Kidney epithelial cell (primary cell): ENCODE results near the gene GIMAP8. TPM values are rescaled to one million over a fixed set of nuclear protein-coding genes. Genes with fewer than 3 reads are reported as not detected.

ENCODE experiments used
- DNase-seq: peaks from one replicate; pipeline ENCODE4 v3.0.0-alpha.2; 2010; ENCODE audit warnings: low read depth
- H3K27me3 ChIP-seq: 2 replicates; pipeline ENCODE4 v1.6.0; 2011; ENCODE audit warnings: low read length; ENCODE audit not compliant: control insufficient read depth, insufficient read depth
- H3K36me3 ChIP-seq: 2 replicates; pipeline ENCODE4 v1.5.1; 2011; ENCODE audit warnings: low read length; ENCODE audit not compliant: control insufficient read depth, insufficient read depth
- H3K4me3 ChIP-seq: 2 replicates; pipeline ENCODE4 v1.5.1; 2011; ENCODE audit warnings: low read depth, mild to moderate bottlenecking, control low read depth, low read length
- total RNA-seq: library from RNA; depleted of rRNA; stranded (reverse); fragments of >200 nt; gene quantifications from 2 replicates; pipeline ENCODE4 v1.2.3, GENCODE V29; 2015
- TF ChIP-seq, protein P1 (sequence below): IDR thresholded peaks from 2 replicates; pipeline ENCODE4 v1.5.1; 2011; ENCODE audit warnings: mild to moderate bottlenecking, moderate library complexity, low read length, control low read depth, inconsistent platforms; ENCODE audit not compliant: insufficient read depth, poor library complexity, severe bottlenecking

Gene GIMAP8
- total RNA-seq, 1 donor from 2014 or later, result not detected

DNA sequence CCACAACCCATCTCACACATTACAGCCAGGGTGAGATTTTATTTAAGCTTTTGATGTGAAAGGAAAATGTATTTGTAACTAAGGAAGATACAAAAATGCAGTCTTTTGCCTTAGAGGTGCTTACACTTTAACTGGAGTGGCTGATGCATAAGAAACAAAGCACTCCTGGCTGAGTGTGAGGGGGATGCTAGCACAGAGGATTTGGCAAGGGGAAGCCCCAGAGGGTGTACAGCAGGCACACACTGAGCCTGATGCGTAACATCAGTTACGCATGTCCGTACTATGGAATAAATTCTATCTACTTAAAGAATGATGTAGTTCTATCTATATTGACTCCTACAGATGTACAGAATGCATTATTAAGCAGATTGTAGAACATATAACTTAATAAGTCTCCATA, 17.8 kb downstream of the GIMAP8 start:
- no peak overlapping the region for H3K4me3 ChIP-seq
- no peak for DNase-seq
- no peaks in the 10 kb centered on the region for H3K27me3 ChIP-seq
- TF ChIP-seq, protein P1, sequence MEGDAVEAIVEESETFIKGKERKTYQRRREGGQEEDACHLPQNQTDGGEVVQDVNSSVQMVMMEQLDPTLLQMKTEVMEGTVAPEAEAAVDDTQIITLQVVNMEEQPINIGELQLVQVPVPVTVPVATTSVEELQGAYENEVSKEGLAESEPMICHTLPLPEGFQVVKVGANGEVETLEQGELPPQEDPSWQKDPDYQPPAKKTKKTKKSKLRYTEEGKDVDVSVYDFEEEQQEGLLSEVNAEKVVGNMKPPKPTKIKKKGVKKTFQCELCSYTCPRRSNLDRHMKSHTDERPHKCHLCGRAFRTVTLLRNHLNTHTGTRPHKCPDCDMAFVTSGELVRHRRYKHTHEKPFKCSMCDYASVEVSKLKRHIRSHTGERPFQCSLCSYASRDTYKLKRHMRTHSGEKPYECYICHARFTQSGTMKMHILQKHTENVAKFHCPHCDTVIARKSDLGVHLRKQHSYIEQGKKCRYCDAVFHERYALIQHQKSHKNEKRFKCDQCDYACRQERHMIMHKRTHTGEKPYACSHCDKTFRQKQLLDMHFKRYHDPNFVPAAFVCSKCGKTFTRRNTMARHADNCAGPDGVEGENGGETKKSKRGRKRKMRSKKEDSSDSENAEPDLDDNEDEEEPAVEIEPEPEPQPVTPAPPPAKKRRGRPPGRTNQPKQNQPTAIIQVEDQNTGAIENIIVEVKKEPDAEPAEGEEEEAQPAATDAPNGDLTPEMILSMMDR, result no peak
- no peaks in the 10 kb centered on the region for H3K36me3 ChIP-seq

DNA sequence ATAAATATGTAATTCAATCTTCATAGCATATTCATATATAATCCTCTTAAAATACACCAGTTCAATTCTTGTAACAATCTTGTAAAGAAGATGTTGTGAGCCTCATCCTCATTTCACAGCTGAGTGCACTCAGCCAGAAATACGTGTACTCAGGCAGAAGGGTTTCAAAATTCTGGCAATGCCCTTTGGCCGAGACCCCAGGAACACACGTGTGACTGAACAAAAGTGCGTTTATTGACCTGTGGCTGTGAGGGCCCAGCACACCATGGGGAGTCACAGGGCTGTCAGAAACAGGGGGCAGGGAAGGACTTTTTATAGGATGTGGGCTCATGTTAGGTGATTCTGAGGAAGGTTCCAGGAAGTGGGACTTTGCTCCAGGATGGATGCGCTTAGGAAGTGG, 21.5 kb downstream of the GIMAP8 start:
- Histone ChIP-seq H3K36me3 (no peaks in the 10 kb centered on the region), H3K27me3 (no peaks in the 10 kb centered on the region), H3K4me3 (no peak overlapping the region)
- no peak for DNase-seq
- TF ChIP-seq, protein P1, result no peak

DNA sequence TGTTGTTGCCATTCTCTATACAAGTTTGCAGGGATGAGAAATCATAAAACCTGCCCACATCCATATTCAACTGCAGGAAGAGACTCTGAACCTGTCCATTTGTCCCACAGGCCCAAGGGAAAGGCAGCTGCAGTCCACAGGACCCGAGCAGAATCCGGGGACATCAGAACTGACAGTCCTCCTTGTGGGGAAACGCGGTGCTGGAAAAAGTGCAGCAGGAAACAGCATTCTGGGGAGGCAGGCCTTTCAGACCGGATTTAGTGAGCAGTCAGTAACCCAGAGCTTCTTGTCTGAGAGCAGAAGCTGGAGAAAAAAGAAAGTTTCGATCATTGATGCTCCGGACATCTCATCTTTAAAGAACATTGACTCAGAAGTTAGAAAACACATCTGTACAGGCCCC, 23.5 kb downstream of the GIMAP8 start:
- H3K4me3 ChIP-seq, result no peak overlapping the region
- DNase-seq, result no peak
- no peaks in the 10 kb centered on the region for H3K36me3 ChIP-seq
- no peaks in the 10 kb centered on the region for H3K27me3 ChIP-seq
- TF ChIP-seq, protein P1, result no peak

DNA sequence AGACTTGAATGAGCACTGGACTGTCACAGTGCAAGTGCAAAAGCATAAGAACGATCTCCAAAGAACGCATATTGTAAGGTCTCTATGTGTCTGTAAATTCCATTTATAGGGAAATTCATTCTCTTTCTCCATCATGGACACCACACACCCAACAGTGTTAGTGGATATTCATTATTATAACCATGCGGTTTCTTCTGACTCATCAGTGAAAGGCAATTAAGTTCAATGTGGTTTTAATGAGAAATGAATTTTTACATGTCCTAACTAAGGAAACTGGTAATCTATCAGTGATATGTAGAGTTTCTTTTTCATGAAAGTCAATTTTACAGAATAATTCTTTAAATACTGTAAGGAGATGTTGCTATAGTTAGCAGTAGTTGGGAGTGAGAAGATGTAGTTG, 25.9 kb downstream of the GIMAP8 start:
- no peak for DNase-seq
- TF ChIP-seq, protein P1, result no peak
- Histone ChIP-seq H3K36me3 (no peaks in the 10 kb centered on the region), H3K4me3 (no peak overlapping the region), H3K27me3 (peaks cover 2% of the 10 kb centered on the region)

DNA sequence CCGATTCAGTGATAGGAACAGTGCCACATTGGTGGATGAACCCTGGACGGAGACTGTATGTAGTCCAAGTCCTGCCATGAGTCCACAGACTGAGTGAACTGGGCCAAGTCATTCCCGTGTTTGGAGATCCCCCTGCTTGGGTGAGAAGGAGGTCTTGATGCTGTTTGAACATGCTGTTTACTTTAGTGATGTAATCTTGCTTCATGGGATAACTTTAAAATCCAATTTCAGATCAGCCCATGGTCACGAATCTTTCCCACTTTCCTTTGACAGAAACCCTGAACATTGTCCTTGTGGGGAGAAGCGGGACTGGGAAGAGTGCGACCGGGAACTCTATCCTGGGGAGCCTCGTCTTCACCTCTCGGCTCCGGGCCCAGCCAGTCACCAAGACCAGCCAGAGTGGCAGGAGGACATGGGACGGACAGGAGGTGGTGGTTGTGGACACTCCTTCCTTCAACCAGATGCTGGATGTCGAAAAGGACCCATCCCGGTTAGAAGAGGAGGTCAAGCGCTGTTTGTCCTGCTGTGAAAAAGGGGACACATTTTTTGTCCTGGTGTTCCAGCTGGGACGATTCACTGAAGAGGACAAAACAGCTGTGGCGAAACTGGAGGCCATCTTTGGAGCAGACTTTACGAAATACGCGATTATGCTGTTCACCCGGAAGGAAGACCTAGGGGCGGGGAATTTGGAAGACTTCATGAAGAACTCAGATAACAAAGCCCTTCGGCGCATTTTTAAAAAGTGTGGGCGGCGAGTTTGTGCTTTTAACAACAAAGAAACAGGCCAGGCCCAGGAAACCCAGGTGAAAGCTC, 26.6 kb downstream of the GIMAP8 start:
- Histone ChIP-seq H3K4me3 (no peak overlapping the region), H3K27me3 (peaks cover 2% of the 10 kb centered on the region), H3K36me3 (no peaks in the 10 kb centered on the region)
- TF ChIP-seq, protein P1, result no peak
- DNase-seq, result no peak

DNA sequence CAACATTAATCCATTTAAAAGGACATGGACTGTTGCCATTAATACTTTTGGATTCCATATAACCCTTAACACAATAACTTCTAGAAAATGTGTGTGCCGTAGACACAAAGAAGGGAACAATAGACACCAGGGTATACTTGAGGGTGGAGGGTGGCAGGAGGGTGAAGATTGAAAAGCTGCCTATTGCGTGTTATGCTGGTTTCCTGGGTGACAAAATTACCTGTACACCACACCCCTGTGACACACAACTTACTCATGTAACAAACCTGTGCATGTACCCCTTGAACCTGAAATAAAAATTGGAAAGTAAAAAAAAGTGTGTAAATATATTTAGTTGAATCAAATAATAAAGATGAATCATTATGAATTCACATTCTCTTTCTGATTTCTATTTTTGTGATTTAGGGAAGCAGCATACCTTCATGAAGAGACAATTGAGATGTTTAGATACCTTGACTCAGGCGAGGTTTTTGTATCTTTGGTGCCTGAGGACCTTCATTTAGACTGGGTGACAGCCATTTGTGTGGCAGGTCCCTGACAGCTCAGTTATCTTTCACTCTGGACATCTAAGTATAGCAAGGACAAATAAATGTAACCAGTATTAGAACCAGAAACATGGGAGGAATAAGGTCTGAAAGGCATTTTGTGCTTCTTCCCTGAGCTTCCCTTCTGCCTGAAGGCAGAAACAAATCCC, 28.7 kb downstream of the GIMAP8 start:
- no peaks in the 10 kb centered on the region for H3K36me3 ChIP-seq
- peaks cover 2% of the 10 kb centered on the region for H3K27me3 ChIP-seq
- no peak for DNase-seq
- no peak overlapping the region for H3K4me3 ChIP-seq
- TF ChIP-seq, protein P1, result no peak
